Cardiac septum (tissue), 1 donor: Measurements from ENCODE around the gene PRODH2. TPM values are rescaled to one million over a fixed set of nuclear protein-coding genes. Genes with fewer than 3 reads are reported as not detected.

Source experiments
- DNase-seq: peaks from one replicate; pipeline ENCODE4 v3.0.0-alpha.2; 2020; ENCODE audit warnings: low spot score
- intact Hi-C: fragments of 100-400 bp; cut with DNase I; formaldehyde crosslinking; loops from one replicate; pipeline ENCODE4 v1.14.0; 2022
- total RNA-seq: library from RNA; stranded (reverse); fragmentation: NEBNext Ultra II Directional; extraction: Animal tissue kit (Norgen Biotek cat#: 25700); gene quantifications from one replicate; pipeline ENCODE4 v1.2.1, GENCODE V29; 2021
- donor health status: DM: no; HTN: no; CAD: no.

The PRODH2 gene
- total RNA-seq, 1 donor from 2014 or later, result not detected

- no peak for DNase-seq
- intact Hi-C loops, result no loop called here
Measured at GRCh38 chr19:35767288-35768081, 45.2 kb downstream of the PRODH2 start.

- intact Hi-C loops, result no loop called here
- no peak for DNase-seq
Measured at GRCh38 chr19:35766571-35767104, 46.0 kb downstream of the PRODH2 start.

GRCh38 chr19:35764432-35765315, 48.0 kb downstream of the PRODH2 start:
- intact Hi-C loops, result no loop called here
- no peak for DNase-seq

DNA sequence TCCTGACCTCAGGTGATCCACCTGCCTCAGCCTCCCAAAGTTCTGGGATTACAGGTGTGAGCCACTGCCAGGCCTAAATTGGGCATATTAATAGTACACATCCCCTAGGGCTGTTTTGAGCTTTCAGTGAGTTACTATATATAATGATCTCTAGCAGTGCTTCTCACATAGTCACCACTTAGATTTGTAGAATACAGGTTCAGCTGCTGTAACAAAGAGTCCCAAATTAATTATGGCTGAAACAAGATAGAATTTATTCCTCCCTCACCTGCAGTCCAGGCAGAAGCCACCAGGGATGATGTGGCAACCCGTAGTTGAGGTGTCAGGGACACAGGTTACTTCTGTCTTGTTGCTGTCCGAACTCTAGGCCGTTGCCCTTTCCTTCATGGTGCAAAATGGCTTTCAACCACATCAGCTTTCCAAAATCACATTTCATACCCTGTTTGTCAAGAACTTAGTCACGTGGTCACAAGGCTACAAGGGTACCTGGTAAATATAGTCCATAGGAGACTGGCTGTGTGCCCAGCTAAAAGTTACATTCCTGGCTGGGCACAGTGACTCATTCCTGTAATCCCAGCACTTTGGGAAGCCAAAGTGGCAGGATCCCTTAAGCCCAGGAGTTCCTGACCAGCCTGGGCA, 51.8 kb downstream of the PRODH2 start:
- no peak for DNase-seq
- intact Hi-C loops, result no loop called here

DNA sequence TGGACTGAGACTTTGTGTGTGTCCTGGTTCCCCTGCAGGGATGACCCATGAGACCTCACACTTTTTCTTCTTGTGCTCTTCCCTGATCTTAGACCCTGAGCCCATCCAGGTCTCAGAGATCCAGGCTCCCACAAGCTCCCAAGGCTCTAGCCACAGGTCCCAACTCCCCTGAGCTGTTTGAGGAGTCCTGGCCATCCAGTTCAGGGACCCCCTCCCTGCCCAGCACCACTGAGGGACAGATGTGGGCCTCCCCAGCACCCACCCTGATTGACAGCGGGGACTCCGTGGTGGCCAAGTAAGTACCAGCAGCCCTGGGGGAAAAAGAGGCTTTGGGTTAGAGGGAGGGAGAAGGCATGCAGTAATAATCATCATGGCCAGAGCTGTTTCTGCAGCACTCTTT, 52.9 kb downstream of the PRODH2 start:
- no peak for DNase-seq

DNA sequence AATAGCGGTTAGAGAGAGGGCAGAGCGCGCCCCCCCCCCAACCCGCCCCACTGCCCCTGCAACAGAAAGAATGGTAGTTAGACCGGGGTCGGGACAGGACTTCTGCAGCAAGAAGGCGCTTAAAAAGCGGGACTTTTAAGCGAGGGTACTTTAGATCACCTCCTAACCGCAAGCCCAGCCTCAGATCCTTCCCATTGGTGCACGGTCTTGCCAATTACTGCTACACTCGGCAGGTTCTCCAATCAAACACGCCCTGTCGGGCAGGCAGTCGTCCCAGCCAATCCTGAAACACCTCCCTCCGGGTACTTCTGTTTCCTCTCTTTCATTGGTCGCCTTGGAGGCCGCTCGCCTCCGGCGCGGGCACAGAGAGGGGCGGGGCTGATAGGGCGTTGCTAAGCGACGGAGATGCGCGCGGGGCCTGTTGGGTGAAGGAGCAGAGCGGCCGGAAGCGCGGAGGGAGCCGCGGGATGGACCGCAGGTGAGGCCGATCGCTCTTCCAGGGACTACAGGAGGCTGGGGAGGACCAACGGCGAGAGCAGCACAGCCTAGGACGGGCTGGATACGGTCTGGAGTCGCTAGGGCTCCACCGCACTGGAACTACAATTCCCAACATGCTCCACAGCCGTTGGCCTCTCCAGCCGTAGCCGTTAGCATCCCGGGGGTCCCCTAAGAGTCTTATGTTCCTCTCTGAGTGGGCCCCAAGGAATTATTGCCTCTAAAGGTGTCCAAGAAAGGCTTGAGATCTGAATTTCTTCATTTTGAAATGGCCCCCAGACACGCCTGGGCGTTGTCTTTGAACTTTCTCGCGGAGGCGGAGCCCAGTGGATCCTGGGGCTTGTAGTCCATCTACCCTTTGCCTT, 54.7 kb downstream of the PRODH2 start, which contains the start of gene PROSER3:
Gene PROSER3, plus strand, starts transcription at position 428 of the 860 bp plus-strand sequence. Its CDS starts 40 bp downstream, at position 468.
- intact Hi-C loops, result no loop called here
- peak; percentile 99 for DNase-seq

More for the DNA sequence above, 52.9 kb downstream of the PRODH2 start:
- intact Hi-C loops, result no loop called here

- DNase-seq, result peak; percentile 92
- intact Hi-C loops, result no loop called here
Measured at GRCh38 chr19:35757231-35757748, 55.4 kb downstream of the PRODH2 start.

DNA sequence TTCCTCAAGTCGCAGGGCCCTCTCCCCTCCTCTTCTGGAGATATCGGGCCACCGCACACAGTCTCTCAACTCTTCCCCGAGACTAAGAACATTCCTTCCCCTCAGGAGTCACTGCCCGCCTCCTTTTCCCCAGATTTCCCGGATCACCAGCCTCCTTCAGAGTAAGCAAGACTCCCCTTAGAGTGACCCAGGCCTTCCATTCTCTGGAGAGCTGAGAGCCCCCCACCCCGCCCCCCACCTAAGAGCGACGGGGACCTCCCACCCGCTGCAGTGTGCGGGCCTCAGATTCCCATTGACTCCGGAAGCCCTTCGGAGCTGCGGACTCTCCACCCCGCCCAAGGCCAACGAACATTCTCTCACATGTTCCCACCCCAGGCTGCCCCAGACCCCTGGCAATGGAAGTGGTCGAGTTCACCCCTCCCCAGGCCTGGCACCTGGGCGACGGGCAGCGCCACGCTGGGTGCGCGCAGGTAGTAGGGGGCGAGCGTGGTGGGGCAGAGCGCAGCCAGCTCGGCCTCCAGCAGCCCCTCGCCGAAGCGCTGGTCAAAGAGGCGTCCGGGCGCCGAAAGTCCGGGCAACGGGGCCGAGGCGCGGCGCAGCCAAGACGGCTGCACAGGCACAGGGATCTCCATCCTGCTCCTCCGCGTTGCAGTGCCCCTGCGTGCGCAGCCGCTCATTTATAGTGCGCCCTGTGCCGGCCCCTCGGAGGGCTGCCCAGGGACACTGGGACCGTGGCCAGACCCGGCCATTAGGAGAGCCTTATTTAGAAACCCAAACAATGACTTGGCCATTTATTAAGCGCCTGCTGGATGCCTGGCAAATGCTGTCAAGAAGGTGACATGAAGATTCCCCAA, 56.0 kb downstream of the PRODH2 start, which contains the start of gene HSPB6:
Gene HSPB6, minus strand, starts transcription at position 653 of the 854 bp plus-strand sequence. Its CDS starts 21 bp downstream, at position 632.
- intact Hi-C loops, result no loop called here
- peak; percentile 89 for DNase-seq

- intact Hi-C loops, result no loop called here
- DNase-seq, result peak; percentile 91
Measured at GRCh38 chr19:35755550-35756376, 56.9 kb downstream of the PRODH2 start.

GRCh38 chr19:35755131-35755549, 57.5 kb downstream of the PRODH2 start:
- intact Hi-C loops, result no loop called here
- no peak for DNase-seq

GRCh38 chr19:35754370-35755130, 58.1 kb downstream of the PRODH2 start:
- intact Hi-C loops, result no loop called here
- no peak for DNase-seq

- intact Hi-C loops, result no loop called here
- peak; percentile 69 for DNase-seq
Measured at GRCh38 chr19:35753634-35754369, 58.8 kb downstream of the PRODH2 start.

GRCh38 chr19:35752746-35753350, 59.8 kb downstream of the PRODH2 start:
- intact Hi-C loops, result no loop called here
- DNase-seq, result peak; percentile 41

GRCh38 chr19:35751839-35752745, 60.6 kb downstream of the PRODH2 start:
- peak; percentile 75 for DNase-seq
- intact Hi-C loops, result no loop called here
